ENCODE measurements around the gene SF3A2.

The SF3A2 gene

GRCh38 chr19:2255112-2255845 lies 18.7 kb downstream of the SF3A2 start:
- FAIRE-seq = no peak

GRCh38 chr19:2255982-2256685 lies 19.5 kb downstream of the SF3A2 start, which contains the start of gene JSRP1:
Gene JSRP1, minus strand, starts transcription at chr19:2256417. Its CDS starts 1,103 bp downstream, at chr19:2255314.
- FAIRE-seq = no peak

DNA sequence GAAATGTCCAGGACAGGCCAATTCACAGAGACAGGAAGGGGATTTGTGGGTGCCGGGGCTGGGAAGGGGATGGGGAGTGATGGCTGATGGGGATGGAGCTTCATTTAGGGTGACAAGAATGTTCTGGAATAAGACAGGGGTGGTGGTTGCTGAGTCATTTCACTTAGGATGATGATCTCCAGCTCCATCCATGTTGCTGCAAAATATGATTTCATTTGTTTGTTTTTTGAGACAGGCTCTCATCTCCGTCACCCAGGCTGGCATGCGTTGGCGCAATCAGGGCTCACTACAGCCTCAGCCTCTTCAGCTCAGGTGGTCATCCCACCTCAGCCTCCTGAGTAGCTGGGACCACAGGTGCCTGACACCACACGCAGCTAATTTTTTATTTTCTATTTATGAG lies 22.7 kb downstream of the SF3A2 start:
- FAIRE-seq = no peak

- FAIRE-seq = no peak
These were observed 23.7 kb downstream of the SF3A2 start for GRCh38 chr19:2260341-2260805.

DNA sequence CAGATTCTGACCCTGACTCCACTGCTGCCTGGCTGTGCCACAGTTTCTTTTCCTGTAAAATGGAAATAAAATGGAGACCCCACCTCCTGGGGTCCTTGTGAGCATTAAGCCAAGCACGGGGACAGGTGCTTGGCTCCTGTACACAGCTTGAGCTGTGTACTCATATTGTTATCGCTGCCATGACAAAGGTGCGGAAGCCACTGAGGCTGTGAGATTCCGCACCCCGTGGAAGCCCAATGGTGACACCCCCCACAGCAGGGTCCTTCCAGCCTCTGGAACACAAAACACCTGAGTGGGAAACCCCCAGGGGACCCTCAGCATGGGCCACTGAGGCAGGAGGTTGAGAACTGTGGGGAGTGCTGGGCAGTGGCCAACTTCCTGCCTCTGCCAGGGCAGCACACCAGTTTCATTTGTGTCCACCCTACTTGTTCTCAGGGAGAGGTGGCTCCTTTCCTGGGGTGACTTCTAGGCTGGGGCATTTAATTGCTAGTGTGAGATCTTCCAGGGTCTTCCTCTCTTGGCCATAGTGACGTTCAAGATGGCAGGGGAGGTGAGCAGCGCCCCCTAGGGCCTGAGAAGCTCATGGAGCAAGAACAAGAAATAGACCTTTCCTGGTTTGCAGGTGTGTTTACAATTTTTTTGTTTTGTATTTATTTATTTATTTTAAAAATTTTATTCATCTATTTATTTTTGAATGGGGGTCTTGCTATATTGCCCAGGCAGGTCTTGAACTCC lies 25.0 kb downstream of the SF3A2 start:
- FAIRE-seq = no peak

GRCh38 chr19:2266183-2266993 lies 29.8 kb downstream of the SF3A2 start:
- FAIRE-seq = no peak

GRCh38 chr19:2268480-2268830 lies 31.8 kb downstream of the SF3A2 start:
- no peak for FAIRE-seq

- no peak for FAIRE-seq
These were observed 32.2 kb downstream of the SF3A2 start for GRCh38 chr19:2268861-2269243.

DNA sequence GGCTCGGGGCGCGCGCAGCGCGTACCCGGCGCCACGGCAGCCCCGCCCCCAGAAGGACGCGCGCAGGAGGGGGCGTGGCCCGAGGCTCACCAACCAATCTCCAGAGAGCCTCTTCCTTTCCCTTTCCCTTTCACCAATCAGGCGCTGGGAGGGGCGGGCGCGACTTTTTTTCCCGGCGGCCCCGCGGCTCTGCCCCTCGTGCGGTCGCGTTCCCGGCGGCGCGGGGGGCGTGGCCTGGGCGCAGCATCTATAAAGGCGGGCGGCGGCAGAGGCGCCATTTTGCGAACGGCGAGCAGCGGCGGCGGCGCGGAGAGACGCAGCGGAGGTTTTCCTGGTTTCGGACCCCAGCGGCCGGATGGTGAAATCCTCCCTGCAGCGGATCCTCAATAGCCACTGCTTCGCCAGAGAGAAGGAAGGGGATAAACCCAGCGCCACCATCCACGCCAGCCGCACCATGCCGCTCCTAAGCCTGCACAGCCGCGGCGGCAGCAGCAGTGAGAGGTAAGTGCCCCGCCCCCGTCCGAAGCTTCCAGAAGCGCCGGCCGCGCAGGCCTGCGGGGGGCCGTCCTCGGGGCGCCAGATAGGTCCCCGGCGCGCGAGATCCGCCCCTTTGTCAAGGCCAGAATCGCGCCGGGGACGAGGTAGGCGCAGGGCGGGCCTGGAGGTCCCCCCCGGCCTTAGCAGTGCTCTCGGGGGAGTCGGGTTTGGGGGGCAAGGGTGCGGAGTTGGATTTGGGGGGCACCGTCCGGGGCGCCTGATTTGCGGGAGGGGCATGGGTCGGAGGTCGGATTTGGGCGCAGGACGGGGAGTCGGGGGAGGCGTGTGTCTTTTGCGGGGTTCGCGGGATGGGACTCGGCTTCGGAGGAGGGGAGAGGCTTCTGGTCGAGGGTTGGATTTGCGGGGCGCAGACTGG lies 32.9 kb downstream of the SF3A2 start:
- no peak for FAIRE-seq

- no peak for FAIRE-seq
These were observed 33.5 kb downstream of the SF3A2 start for GRCh38 chr19:2270157-2270422.

GRCh38 chr19:2270423-2271233 lies 34.0 kb downstream of the SF3A2 start:
- no peak for FAIRE-seq

GRCh38 chr19:2271234-2272103 lies 34.8 kb downstream of the SF3A2 start:
- FAIRE-seq = no peak

DNA sequence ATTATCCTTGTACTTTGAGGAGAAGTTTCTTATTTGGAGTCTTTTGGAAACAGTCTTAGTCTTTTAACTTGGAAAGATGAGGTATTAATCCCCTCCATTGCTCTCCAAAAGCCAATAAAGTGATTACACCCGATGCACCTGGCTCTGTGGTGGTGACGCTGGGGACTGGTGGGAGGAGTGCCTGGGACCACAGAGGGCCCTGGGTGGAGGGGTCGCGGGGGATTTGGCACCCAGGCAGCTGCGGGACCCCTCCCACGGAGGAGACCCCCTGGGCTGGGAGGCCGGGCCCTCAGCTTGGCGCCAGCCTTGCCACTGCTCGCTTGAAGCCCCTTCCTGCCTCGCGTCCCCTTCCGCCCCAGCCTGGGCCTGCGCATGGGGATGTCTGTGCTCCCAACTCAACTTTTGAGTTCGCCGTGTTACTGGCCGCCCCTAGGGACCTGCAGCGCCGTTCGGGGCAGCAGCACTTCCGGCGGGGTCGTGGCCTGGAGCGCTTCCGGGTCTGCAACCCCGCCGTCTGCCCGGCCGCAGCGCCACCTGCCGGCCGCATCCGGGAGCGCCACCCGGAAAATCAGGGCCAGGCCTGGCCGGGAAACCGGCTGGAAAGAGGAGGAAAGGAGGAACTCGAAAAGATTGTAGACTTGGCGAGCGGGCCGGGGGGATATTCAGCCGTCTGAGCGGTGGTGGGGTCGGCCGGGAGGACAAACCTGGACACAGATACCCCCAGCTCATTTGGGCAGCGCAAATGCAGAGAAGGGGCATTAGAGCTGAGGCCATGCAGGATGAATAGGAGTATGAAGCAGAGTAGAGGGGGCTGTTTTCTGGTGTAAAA lies 36.9 kb downstream of the SF3A2 start:
- no peak for FAIRE-seq

- FAIRE-seq = no peak
These were observed 37.6 kb downstream of the SF3A2 start for GRCh38 chr19:2274185-2274711.

- FAIRE-seq = no peak
These were observed 38.4 kb downstream of the SF3A2 start for GRCh38 chr19:2274931-2275535.

- no peak for FAIRE-seq
These were observed 39.2 kb downstream of the SF3A2 start for GRCh38 chr19:2275588-2276428.

GRCh38 chr19:2276429-2276986 lies 39.9 kb downstream of the SF3A2 start:
- FAIRE-seq = no peak

All from A204.1 (cell line).